Esophagus (tissue), 2 donors: ENCODE results near the gene CEP85. TPM values are rescaled to one million over a fixed set of nuclear protein-coding genes. Genes with fewer than 3 reads are reported as not detected.
"Not testable (repeated sequence)": the region's sequence is repeated elsewhere in the genome, so short reads cannot be mapped to it uniquely, and the experiment has no call there.

Experiments used
- H3K27ac ChIP-seq, 2 donors: one replicate each; pipeline ENCODE4 v1.5.1; 2013; ENCODE audit warnings: low read depth in 2 of 2, mild to moderate bottlenecking in 2 of 2, inconsistent platforms in 1 of 2, low read length in 1 of 2, moderate library complexity in 1 of 2
- H3K27me3 ChIP-seq, 2 donors: one replicate each; pipeline ENCODE4 v1.6.1; 2013; ENCODE audit warnings: low read length in 2 of 2, control low read depth in 1 of 2, mild to moderate bottlenecking in 1 of 2; ENCODE audit not compliant: insufficient read depth in 2 of 2, control insufficient read depth in 1 of 2
- H3K36me3 ChIP-seq, 2 donors: one replicate each; pipeline ENCODE4 v1.6.1; 2013; ENCODE audit warnings: low read length in 1 of 2; ENCODE audit not compliant: control insufficient read depth in 2 of 2, insufficient read depth in 2 of 2
- H3K4me1 ChIP-seq, 2 donors: one replicate each; pipeline ENCODE4 v1.6.1; 2013; ENCODE audit warnings: low read length in 1 of 2; ENCODE audit not compliant: control insufficient read depth in 2 of 2, insufficient read depth in 2 of 2
- H3K4me3 ChIP-seq, 2 donors: one replicate each; pipeline ENCODE4 v1.5.1; 2013; ENCODE audit warnings: low read length in 2 of 2, mild to moderate bottlenecking in 2 of 2, low read depth in 1 of 2, moderate library complexity in 1 of 2
- H3K9me3 ChIP-seq, 2 donors: one replicate each; pipeline ENCODE4 v1.6.1; 2013; ENCODE audit warnings: mild to moderate bottlenecking in 2 of 2, low read depth in 1 of 2, low read length in 1 of 2, moderate library complexity in 1 of 2; ENCODE audit not compliant: control insufficient read depth in 2 of 2, insufficient read depth in 1 of 2
- WGBS, 2 donors: extraction: QIAGEN DNeasy Blood & Tissue Kit; methylation state at CpG; one replicate each; pipeline ENCODE4 v1.1.7; 2013; 5-methylcytosine and 5-hydroxymethylcytosine counted together
- polyA plus RNA-seq, 2 donors: library from polyadenylated mRNA; stranded (reverse); fragments of 200-250 nt; gene quantifications; one replicate each; pipeline ENCODE4 v1.2.3, GENCODE V29; 2013
- donor health status: healthy with polysubstance abuse.
- donor health status: Bipolar disorder and iron deficiency.

CEP85 gene
- polyA plus RNA-seq, 2 donors: 5.3 to 5.9 TPM

DNA sequence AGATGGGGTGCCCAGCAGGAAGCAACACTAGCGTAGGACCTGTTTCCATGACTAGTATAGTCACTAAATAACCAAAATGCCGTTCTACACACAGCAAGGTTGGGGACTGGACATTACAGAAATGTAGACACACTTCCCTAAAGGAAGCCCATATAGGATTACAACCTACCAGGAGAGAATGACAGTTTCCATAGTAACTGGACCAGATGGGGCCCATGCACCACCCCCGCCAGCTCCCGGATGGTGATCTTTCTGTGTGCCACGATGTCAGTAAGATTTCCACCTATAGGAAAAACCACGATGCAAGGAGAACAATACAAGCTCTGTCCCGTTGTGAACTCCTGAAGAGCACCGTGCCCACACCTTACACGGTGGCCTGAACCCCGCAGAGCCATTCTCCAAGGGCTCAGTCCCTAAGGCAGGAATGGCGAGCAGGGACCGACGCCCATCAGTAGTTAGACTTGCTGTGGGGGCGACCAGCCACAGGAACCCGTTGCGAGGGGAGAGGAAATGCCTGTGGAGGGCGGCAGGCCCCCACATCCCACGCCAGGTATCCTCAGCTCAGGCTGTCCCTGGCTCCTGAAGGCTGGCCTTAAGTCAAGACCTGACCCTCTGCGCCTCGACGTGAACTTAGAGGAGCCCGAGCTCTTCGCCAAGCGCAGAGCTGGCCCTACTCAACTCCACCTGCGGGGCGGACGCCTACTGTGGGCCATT, 13.6 kb upstream of the CEP85 start:
- Histone ChIP-seq H3K4me3 (no peak overlapping the region), H3K9me3 (no peaks in the 10 kb centered on the region), H3K27me3 (no peaks in the 10 kb centered on the region), H3K27ac (no peak overlapping the region), H3K4me1 (peaks cover 5 to 8% of the 10 kb centered on the region in 2 donors), H3K36me3 (no peaks in the 10 kb centered on the region)
- WGBS, 2 donors: 65 to 66% methylated on average over 27 of the region's 27 CpGs

DNA sequence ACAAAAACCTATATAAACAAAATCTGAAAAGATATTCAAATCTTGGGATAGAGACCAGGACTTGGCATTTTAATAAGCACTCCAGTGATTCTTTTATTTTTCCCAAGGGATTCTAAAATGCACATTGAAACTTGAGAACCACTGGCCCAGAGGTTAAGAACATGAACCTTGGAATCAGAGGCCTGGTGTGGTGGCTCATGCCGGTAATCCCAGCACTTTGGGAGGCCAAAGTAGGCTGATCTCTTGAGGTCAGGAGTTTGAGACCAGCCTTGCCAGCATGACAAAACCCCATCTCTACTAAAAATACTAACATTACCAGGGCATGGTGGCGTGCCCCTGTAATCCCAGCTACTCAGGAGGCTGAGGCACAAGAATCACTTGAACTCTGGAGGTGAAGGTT, 12.9 kb upstream of the CEP85 start:
- no peaks in the 10 kb centered on the region for H3K27me3 ChIP-seq
- peaks cover 7 to 12% of the 10 kb centered on the region in 2 donors for H3K4me1 ChIP-seq
- 89 to 93% methylated on average over 2 of the region's 2 CpGs for WGBS, 2 donors
- H3K27ac ChIP-seq: no peak overlapping the region
- no peaks in the 10 kb centered on the region for H3K36me3 ChIP-seq
- H3K9me3 ChIP-seq: no peaks in the 10 kb centered on the region
- H3K4me3 ChIP-seq: no peak overlapping the region

DNA sequence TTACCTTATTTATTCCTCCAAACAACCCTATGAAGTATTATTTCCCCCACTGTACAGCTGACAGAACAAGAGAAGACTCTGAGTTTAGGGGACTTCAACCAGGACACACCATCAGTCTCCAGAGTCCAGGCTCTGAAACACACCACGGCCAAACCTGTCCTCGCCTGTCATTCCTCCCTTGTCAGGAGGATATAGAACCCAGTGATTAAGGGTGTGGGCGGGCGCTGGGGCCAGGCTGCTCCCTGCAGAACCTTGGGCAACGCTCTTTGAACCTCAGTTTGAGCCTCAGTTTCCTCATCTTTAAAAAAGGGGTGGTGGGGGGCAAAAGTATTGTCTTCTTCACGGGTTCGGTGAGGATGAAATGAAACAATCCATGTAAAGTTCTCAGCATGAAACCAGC, 9.4 kb upstream of the CEP85 start:
- Histone ChIP-seq H3K9me3 (no peaks in the 10 kb centered on the region), H3K27ac (no peak overlapping the region), H3K36me3 (no peaks in the 10 kb centered on the region), H3K27me3 (no peaks in the 10 kb centered on the region), H3K4me1 (peaks cover 7 to 9% of the 10 kb centered on the region in 2 donors), H3K4me3 (no peak overlapping the region)
- WGBS, 2 donors: 72 to 84% methylated on average over 7 of the region's 7 CpGs

DNA sequence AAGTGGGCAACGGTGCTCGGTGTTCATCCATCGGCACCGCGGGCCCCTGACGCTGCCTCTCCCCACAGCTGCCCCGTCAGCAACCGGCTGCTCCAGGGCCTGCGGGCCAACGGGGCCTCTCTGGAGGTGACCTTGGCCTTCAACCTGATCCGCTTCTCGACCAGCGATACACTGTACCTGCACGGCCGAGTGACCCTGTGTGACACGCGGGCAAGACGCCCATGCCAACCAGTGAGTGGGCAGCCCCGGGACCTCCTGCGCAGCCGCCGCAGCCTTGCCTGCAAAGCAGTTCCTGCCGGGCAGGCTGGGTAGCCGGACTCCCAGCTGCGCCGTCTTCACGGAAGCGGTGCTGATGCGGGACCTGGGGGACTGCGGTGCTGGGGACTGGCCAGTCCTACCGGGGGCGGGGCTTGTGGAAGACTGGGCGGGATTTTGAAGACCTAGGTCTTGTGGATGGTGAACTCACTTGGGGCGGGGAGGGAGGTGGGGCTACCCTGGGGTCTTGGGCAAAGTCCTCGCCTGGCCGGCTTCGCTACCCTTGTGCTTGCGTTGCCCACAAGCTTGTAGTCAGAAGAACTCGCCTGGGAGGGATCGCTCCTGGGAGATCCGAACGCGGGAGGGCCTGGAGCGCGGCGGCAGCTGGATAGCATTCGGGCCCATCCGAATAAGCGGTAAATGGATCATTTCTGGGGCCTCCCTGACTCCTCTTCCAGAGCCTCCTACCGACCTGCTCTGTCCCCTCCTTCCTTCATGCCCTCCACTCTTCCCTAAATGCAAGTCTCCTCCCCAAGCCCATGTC, 8.8 kb upstream of the CEP85 start:
- no peaks in the 10 kb centered on the region for H3K9me3 ChIP-seq
- H3K4me1 ChIP-seq: peaks cover 7 to 9% of the 10 kb centered on the region in 2 donors
- no peak overlapping the region for H3K27ac ChIP-seq
- peak overlapping the region; percentile 21 to 26 for H3K4me3 ChIP-seq
- H3K36me3 ChIP-seq: no peaks in the 10 kb centered on the region
- WGBS, 2 donors: 18 to 23% methylated on average over 46 to 50 of the region's 50 CpGs
- H3K27me3 ChIP-seq: no peaks in the 10 kb centered on the region

DNA sequence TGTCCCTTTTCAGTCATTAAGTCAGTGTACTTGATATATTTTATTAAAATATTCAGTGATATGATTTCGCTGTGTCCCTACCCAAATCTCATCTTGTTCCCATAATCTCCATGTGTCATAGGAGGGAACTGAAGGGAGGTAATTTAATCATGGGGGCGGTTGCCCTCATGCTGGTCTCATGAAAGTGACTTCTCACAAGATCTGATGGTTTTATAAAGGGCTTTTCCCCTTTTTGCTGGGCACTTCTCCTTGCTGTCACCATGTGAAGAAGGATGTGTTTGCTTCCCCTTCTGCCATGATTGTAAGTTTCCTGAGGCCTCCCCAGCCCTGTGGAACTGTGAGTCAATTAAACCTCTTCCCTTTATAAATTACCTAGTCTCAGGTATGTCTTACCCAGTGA, 3.3 kb upstream of the CEP85 start:
- H3K27ac ChIP-seq, H3K36me3 ChIP-seq, H3K27me3 ChIP-seq, H3K4me3 ChIP-seq, H3K9me3 ChIP-seq, H3K4me1 ChIP-seq: not testable (repeated sequence)
- WGBS, 2 donors: 84 to 89% methylated on average over 2 of the region's 2 CpGs

DNA sequence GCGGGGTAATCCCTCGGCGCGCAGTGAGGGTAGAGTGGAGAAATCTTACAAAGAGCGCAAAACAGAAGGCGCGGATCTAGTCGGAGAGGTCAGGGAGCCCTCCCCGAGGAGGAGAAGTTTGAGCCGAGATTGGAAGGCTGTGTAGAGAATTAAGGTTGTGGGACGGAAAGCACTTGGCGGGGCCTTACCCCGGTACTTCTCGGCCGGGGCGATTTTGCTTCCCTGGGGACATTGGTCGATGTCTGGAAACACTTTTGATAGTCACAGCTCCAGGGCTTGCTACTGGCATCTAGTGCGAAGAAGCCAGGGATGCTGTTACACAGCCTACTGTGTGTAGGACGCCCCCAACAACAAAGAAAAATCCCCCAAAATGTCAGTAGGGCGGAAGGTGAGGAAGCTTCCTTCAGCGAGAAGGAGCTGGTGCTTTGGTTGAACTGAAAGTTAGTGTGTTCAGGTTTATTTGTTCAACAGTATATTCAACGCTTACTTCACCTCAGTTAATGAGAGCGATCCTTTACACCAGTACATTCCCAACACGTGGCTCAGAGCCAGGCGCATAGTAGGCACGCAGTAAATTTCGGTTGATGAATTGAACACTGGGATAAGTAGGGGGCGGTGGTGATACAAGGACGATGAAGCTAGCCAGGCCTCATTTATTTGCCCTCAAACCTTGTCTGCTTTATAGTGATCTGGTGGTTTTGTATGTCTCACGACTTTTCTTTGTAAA, 807 bp downstream of the CEP85 start:
- Histone ChIP-seq H3K27me3 (no peaks in the 10 kb centered on the region), H3K27ac (peak overlapping the region; percentile 88 to 96), H3K4me3 (peak overlapping the region; percentile 84 to 92), H3K36me3 (no peaks in the 10 kb centered on the region), H3K4me1 (no peaks in the 10 kb centered on the region), H3K9me3 (no peaks in the 10 kb centered on the region)
- WGBS, 2 donors: 2% methylated on average over 30 of the region's 30 CpGs

DNA sequence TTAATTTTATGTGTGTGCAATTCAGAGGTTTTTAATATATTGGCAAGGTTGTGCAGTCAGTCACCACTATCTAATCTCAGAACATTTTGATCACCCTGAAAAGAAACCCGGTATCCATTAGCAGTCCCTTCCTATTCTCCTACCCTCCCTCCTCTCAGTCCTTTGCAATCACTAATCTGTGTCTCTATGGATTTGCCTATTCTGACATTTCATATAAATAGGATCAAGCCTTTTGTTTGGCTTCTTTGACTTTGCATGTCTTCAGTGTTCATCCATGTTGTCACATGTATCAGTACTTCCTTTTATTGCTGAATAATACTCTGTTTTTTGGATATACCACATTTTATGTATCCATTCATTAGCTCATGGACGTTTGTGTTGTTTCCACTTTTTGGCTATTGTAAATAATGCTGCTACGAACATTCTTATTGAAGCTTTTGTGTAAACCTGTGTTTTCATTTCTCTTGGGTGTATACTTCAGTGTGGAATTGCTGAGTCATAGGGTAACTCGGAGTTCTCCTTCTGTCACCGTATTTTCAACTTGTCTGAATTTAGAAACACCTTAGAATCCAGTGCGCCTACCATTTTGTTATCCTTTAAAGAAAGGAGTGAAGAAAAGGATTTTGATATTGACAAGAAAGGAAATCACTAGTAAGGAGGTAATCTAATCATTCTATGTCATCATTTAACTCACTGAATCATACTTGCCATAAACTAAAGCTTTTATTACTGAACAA, 3.4 kb downstream of the CEP85 start:
- H3K27me3 ChIP-seq: no peaks in the 10 kb centered on the region
- 53 to 56% methylated on average over 6 of the region's 6 CpGs for WGBS, 2 donors
- H3K36me3 ChIP-seq: no peaks in the 10 kb centered on the region
- H3K4me3 ChIP-seq: no peak overlapping the region
- no peaks in the 10 kb centered on the region for H3K9me3 ChIP-seq
- no peaks in the 10 kb centered on the region for H3K4me1 ChIP-seq
- no peak overlapping the region for H3K27ac ChIP-seq

DNA sequence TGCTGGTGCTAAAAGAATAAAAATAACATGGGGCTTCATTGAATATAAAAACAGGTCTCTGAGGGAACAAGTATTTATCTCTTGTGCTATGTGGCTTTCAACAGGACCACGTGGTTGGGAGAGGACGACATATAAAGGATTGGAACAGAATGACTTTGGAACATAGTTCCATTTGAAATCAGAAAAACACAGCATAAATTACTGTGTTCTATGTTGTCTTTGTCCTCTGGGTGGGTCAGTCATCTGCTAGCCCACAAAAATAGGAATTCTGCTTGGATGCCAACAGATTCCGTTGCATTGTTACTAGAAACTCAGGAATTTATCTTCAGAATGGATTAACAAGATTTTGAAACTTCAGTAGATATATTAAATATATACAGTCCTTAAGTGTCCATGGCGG, 5.9 kb downstream of the CEP85 start:
- H3K4me3 ChIP-seq: no peak overlapping the region
- no peak overlapping the region for H3K27ac ChIP-seq
- no peaks in the 10 kb centered on the region for H3K9me3 ChIP-seq
- 87% methylated on average over 4 of the region's 4 CpGs for WGBS, 2 donors
- no peaks in the 10 kb centered on the region for H3K4me1 ChIP-seq
- H3K27me3 ChIP-seq: no peaks in the 10 kb centered on the region
- peaks cover 0 to 2% of the 10 kb centered on the region in 2 donors for H3K36me3 ChIP-seq

DNA sequence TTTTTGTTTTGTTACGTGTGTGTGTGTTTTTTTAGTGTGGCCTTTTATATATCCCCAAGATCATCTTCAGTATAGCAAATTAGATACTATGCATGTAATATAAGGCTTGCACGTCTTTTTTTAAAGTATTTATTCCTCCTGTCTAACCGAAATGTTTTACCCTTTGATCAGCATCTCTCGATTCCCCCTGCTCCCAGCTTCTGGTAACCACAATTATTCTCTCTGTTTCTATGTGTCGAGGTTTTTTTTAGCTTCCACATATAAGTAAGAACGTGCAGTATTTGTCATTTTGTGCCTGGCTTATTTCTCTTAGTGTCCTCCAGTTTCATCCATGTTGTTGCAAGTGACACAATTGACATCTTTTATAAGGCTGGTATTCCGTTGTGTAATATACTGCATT, 18.7 kb downstream of the CEP85 start:
- H3K4me3 ChIP-seq: no peak overlapping the region
- H3K4me1 ChIP-seq: no peaks in the 10 kb centered on the region
- no peaks in the 10 kb centered on the region for H3K27me3 ChIP-seq
- H3K27ac ChIP-seq: no peak overlapping the region
- H3K9me3 ChIP-seq: no peaks in the 10 kb centered on the region
- peaks cover 2 to 4% of the 10 kb centered on the region in 2 donors for H3K36me3 ChIP-seq
- 72 to 80% methylated on average over 7 of the region's 7 CpGs for WGBS, 2 donors
